ENCODE measurements around the gene SLC43A2.

Gene SLC43A2

DNA sequence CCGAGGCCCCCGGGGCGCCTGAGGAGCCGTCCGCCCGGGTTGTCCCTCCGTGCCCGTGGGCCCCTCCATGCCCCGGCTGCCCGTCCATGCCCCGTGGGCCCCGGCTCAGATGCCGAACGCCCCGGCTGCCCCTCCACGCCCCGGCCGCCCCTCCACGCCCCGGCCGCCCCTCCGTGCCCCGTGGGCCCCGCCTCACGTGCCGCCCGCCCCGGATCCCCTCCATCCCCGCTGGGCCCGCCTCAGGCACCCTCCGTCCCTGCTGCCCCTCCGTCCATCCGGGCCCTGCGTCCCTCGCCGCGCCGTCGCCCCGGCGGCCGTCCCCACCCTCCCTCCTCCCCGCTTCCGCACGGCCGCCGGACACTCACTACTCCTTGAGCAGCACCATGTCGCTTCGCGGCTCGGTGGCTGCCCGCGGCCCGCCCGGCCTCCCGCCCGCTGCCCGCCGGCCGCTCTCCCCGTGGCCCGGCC is 66.4 kb downstream of the SLC43A2 start:
- peak; percentile 5; the same call in 2 of the 3 replicates for ATAC-seq
- TF ChIP-seq ZC3H10 (CRISPR knock-in tag; IDR thresholded peaks at IDR 0.05) (no peak), ZNF70 (CRISPR knock-in tag; IDR thresholded peaks at IDR 0.05) (no peak), ZFP3 (CRISPR knock-in tag; IDR thresholded peaks at IDR 0.05) (no peak), ZNF8 (CRISPR knock-in tag; IDR thresholded peaks at IDR 0.05) (no peak), GLIS3 (CRISPR knock-in tag; IDR thresholded peaks at IDR 0.05) (no peak), ISL1 (CRISPR knock-in tag; IDR thresholded peaks at IDR 0.05) (no peak), TCF4 (CRISPR knock-in tag; IDR thresholded peaks at IDR 0.05; ENCODE audit: borderline replicate concordance) (no peak), OSR1 (CRISPR knock-in tag; IDR thresholded peaks at IDR 0.05) (no peak), SNAI2 (CRISPR knock-in tag; IDR thresholded peaks at IDR 0.05) (no peak)
- TF ChIP-seq, protein P1, sequence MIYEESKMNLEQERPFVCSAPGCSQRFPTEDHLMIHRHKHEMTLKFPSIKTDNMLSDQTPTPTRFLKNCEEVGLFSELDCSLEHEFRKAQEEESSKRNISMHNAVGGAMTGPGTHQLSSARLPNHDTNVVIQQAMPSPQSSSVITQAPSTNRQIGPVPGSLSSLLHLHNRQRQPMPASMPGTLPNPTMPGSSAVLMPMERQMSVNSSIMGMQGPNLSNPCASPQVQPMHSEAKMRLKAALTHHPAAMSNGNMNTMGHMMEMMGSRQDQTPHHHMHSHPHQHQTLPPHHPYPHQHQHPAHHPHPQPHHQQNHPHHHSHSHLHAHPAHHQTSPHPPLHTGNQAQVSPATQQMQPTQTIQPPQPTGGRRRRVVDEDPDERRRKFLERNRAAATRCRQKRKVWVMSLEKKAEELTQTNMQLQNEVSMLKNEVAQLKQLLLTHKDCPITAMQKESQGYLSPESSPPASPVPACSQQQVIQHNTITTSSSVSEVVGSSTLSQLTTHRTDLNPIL (CRISPR knock-in tag; IDR thresholded peaks at IDR 0.05; ENCODE audit: low read depth): no peak

DNA sequence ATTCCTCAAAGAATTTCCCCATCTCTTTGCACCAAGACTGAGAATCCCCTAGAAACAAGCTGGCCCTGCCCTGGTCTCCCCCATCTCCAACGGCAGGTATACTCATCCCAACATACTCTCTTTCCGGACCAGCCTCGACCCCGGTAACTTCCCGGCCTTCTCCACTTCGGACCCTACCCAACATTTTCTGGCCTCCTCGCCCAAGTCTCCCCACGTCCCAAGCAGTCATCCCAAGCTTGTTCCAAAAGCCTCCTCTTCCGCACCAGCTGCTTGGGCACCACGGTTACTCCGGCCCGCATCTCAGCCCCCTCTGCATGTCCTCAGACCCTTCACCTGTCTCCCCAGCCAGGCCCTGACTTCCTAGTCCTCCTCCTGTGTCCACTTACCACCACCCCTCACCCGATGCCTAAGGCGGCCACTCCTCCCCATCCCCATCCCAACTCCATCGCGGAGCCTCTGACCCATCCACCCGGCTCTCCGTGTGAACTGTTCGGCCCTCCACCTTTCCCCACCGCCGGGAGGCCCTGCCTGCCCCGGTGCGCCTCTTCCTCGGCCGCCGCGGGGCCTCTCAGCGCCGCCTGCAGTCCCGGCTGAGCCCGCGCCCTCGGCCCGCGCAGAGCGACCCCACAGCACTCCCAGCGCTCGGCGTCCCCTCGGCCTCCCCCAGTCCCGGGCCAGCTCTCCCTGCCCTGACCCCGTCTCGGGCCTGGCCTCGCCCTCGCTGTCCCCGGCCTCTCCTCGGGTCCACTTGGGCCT is 67.0 kb downstream of the SLC43A2 start:
- TF ChIP-seq ARNTL (CRISPR knock-in tag; IDR thresholded peaks at IDR 0.05; ENCODE audit: borderline replicate concordance, low read depth) (no peak), ZNF565 (CRISPR knock-in tag; conservative IDR thresholded peaks at IDR 0.05; ENCODE audit: low read depth) (no peak), RARB (CRISPR knock-in tag; IDR thresholded peaks at IDR 0.05) (no peak), CSDC2 (CRISPR knock-in tag; IDR thresholded peaks at IDR 0.05) (no peak), OSR1 (CRISPR knock-in tag; IDR thresholded peaks at IDR 0.05) (no peak), ISL1 (CRISPR knock-in tag; IDR thresholded peaks at IDR 0.05) (no peak)
- ATAC-seq: peak; percentile 53

DNA sequence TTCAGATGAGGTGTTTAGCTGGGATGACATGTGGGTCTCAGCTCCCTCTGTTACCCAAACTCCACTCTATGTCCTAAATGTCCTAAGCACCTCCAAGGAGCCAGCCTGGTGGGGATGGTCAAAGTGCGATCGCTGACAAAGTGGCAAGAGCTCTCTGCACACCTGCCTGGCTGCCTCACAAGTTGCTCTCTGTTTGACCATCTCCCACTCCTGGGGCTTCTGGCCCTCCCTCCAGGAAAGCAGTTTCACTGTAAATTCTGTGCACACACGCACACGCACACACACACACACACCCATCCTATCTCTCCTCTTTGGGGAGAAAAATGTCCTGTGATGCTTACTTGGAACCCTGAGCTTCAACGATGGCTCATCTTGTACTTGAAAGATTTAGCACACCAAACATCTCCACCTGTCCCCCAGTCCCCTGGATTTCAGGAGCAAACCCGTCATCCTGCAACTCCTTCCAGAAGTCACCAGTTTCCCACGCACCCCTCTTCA is 67.7 kb downstream of the SLC43A2 start:
- ATAC-seq: no peak
- TF ChIP-seq, protein P2, sequence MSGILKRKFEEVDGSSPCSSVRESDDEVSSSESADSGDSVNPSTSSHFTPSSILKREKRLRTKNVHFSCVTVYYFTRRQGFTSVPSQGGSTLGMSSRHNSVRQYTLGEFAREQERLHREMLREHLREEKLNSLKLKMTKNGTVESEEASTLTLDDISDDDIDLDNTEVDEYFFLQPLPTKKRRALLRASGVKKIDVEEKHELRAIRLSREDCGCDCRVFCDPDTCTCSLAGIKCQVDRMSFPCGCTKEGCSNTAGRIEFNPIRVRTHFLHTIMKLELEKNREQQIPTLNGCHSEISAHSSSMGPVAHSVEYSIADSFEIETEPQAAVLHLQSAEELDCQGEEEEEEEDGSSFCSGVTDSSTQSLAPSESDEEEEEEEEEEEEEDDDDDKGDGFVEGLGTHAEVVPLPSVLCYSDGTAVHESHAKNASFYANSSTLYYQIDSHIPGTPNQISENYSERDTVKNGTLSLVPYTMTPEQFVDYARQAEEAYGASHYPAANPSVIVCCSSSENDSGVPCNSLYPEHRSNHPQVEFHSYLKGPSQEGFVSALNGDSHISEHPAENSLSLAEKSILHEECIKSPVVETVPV (CRISPR knock-in tag; IDR thresholded peaks at IDR 0.05): no peak
- TF ChIP-seq OSR1 (CRISPR knock-in tag; IDR thresholded peaks at IDR 0.05) (no peak), PPARA (CRISPR knock-in tag; IDR thresholded peaks at IDR 0.05; ENCODE audit: borderline replicate concordance) (no peak), SNAI2 (CRISPR knock-in tag; IDR thresholded peaks at IDR 0.05) (no peak), ZNF8 (CRISPR knock-in tag; IDR thresholded peaks at IDR 0.05) (no peak), CSDC2 (CRISPR knock-in tag; IDR thresholded peaks at IDR 0.05) (no peak)
- TF ChIP-seq, protein P3, sequence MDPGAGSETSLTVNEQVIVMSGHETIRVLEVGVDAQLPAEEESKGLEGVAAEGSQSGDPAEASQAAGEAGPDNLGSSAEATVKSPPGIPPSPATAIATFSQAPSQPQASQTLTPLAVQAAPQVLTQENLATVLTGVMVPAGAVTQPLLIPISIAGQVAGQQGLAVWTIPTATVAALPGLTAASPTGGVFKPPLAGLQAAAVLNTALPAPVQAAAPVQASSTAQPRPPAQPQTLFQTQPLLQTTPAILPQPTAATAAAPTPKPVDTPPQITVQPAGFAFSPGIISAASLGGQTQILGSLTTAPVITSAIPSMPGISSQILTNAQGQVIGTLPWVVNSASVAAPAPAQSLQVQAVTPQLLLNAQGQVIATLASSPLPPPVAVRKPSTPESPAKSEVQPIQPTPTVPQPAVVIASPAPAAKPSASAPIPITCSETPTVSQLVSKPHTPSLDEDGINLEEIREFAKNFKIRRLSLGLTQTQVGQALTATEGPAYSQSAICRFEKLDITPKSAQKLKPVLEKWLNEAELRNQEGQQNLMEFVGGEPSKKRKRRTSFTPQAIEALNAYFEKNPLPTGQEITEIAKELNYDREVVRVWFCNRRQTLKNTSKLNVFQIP (CRISPR knock-in tag; IDR thresholded peaks at IDR 0.05; ENCODE audit: borderline replicate concordance, low read depth): no peak

DNA sequence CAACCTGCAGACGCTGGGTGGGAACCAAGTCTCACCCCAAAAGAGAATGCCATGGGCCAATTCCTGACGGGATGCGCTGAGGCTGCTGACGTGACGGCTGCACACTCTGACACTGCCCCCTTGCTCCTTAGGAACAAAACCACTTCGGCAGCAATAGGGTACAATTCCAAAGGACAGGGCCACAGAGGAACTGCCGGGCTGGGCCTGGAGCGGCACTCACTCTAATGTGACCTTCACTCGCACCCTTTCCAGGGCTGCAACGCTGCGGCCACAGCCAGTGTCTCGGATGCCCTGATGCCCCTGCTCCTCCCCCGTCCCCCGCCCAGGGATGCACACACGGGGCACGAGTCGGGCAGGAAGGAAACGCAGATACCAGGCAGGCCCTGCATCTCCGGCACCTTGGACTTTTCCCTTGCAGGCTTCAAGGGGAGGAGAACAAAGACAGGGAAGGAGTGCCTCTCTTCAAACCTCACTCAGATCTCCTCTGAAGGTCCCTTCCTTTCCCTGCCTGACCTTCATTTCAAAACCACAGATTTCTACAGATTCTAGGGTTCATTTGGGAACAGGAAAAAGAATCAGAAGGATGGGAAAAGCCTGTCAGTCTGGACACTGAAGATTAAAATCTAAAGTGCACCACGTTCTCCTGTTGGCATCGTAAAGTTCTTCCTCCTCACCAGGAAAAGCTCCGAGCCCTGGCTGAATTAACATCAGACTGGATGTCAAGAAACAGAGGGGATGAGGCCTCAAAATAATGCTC is 68.4 kb downstream of the SLC43A2 start:
- no peak for ATAC-seq

More for the DNA sequence above, 68.4 kb downstream of the SLC43A2 start:
- no peak for TF ChIP-seq ZFP30 (CRISPR knock-in tag; IDR thresholded peaks at IDR 0.05)
- TF ChIP-seq TCF4 (CRISPR knock-in tag; IDR thresholded peaks at IDR 0.05; ENCODE audit: borderline replicate concordance): no peak
- TF ChIP-seq ZNF8 (CRISPR knock-in tag; IDR thresholded peaks at IDR 0.05): no peak
- TF ChIP-seq, protein P4, sequence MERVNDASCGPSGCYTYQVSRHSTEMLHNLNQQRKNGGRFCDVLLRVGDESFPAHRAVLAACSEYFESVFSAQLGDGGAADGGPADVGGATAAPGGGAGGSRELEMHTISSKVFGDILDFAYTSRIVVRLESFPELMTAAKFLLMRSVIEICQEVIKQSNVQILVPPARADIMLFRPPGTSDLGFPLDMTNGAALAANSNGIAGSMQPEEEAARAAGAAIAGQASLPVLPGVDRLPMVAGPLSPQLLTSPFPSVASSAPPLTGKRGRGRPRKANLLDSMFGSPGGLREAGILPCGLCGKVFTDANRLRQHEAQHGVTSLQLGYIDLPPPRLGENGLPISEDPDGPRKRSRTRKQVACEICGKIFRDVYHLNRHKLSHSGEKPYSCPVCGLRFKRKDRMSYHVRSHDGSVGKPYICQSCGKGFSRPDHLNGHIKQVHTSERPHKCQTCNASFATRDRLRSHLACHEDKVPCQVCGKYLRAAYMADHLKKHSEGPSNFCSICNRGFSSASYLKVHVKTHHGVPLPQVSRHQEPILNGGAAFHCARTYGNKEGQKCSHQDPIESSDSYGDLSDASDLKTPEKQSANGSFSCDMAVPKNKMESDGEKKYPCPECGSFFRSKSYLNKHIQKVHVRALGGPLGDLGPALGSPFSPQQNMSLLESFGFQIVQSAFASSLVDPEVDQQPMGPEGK (CRISPR knock-in tag; IDR thresholded peaks at IDR 0.05; ENCODE audit: borderline replicate concordance): no peak
- TF ChIP-seq ISL1 (CRISPR knock-in tag; IDR thresholded peaks at IDR 0.05): no peak
- TF ChIP-seq TOX (CRISPR knock-in tag; IDR thresholded peaks at IDR 0.05; ENCODE audit: borderline replicate concordance): no peak
- TF ChIP-seq PPARA (CRISPR knock-in tag; IDR thresholded peaks at IDR 0.05; ENCODE audit: borderline replicate concordance): no peak

Measured in SK-N-SH treated with all-trans-retinoic acid at 6 μM for 48 hours (cell line).